H9 (cell line): ENCODE data around the gene SMIM12. TPM values are rescaled to one million over a fixed set of nuclear protein-coding genes. Genes with fewer than 3 reads are reported as not detected.
A peak's percentile ranks its signal among the peaks of the same experiment; 100 is the strongest.

Source experiments
- DNase-seq: peaks from one replicate; pipeline ENCODE4 v3.0.0-alpha.2; 2017
- H2AFZ ChIP-seq: one replicate; pipeline ENCODE4 v1.6.1; 2013; ENCODE audit warnings: mild to moderate bottlenecking, low read length, control low read depth, moderate library complexity
- H2AK5ac ChIP-seq: 2 replicates; pipeline ENCODE4 v1.6.1; 2013; ENCODE audit warnings: low read length, control low read depth, mixed read lengths; ENCODE audit not compliant: insufficient read length
- H2BK120ac ChIP-seq: one replicate; pipeline ENCODE4 v1.6.1; 2013; ENCODE audit warnings: low read depth, mild to moderate bottlenecking, low read length, control low read depth, inconsistent platforms; ENCODE audit not compliant: poor library complexity, severe bottlenecking
- H2BK12ac ChIP-seq: 2 replicates; pipeline ENCODE4 v1.6.1; 2013; ENCODE audit warnings: low read length, control low read depth, mixed read lengths, low read depth; ENCODE audit not compliant: insufficient read length
- H2BK15ac ChIP-seq: 2 replicates; pipeline ENCODE4 v1.6.1; 2013; ENCODE audit warnings: low read depth, low read length, control low read depth
- H2BK20ac ChIP-seq: one replicate; pipeline ENCODE4 v1.6.1; 2013; ENCODE audit warnings: low read depth, mild to moderate bottlenecking, low read length, control low read depth, inconsistent platforms; ENCODE audit not compliant: poor library complexity, severe bottlenecking
- H2BK5ac ChIP-seq: 2 replicates; pipeline ENCODE4 v1.6.1; 2013; ENCODE audit warnings: low read length, control low read depth, mixed read lengths; ENCODE audit not compliant: insufficient read length
- H3K14ac ChIP-seq: 2 replicates; pipeline ENCODE4 v1.6.1; 2013; ENCODE audit warnings: low read length, control low read depth; ENCODE audit not compliant: insufficient read depth
- H3K18ac ChIP-seq: 2 replicates; pipeline ENCODE4 v1.6.1; 2013; ENCODE audit warnings: low read depth, mild to moderate bottlenecking, mixed read lengths, low read length, control low read depth; ENCODE audit not compliant: insufficient read length
- H3K23ac ChIP-seq: 2 replicates; pipeline ENCODE4 v1.6.1; 2013; ENCODE audit warnings: low read length, control low read depth, mixed read lengths, low read depth; ENCODE audit not compliant: insufficient read length
- H3K23me2 ChIP-seq: 2 replicates; pipeline ENCODE4 v1.6.1; 2013; ENCODE audit warnings: low read depth, mild to moderate bottlenecking, mixed read lengths, low read length, control low read depth; ENCODE audit not compliant: insufficient read length, poor library complexity, severe bottlenecking
- H3K27ac ChIP-seq: 2 replicates; pipeline ENCODE4 v1.5.1; 2013; ENCODE audit warnings: low read length, control low read depth, mixed read lengths, low read depth; ENCODE audit not compliant: insufficient read length
- H3K27me3 ChIP-seq: 2 replicates; pipeline ENCODE4 v1.6.1; 2013; ENCODE audit warnings: low read length, control low read depth, inconsistent platforms; ENCODE audit not compliant: insufficient read depth
- H3K4ac ChIP-seq: 2 replicates; pipeline ENCODE4 v1.6.1; 2013; ENCODE audit warnings: low read depth, mild to moderate bottlenecking, control low read depth, inconsistent platforms, low read length, moderate library complexity
- H3K4me1 ChIP-seq: 2 replicates; pipeline ENCODE4 v1.6.1; 2013; ENCODE audit warnings: low read length, control low read depth, inconsistent platforms; ENCODE audit not compliant: insufficient read depth
- H3K4me2 ChIP-seq: 2 replicates; pipeline ENCODE4 v1.6.1; 2013; ENCODE audit warnings: low read length, control low read depth, mixed read lengths; ENCODE audit not compliant: insufficient read length, insufficient read depth
- H3K56ac ChIP-seq: 2 replicates; pipeline ENCODE4 v1.6.1; 2013; ENCODE audit warnings: low read depth, mild to moderate bottlenecking, mixed read lengths, low read length, control low read depth; ENCODE audit not compliant: insufficient read length
- H3K79me1 ChIP-seq: 2 replicates; pipeline ENCODE4 v1.6.1; 2013; ENCODE audit warnings: low read depth, mild to moderate bottlenecking, moderate library complexity, low read length, control low read depth, inconsistent platforms; ENCODE audit not compliant: insufficient read depth, poor library complexity, severe bottlenecking
- H3K79me2 ChIP-seq: 2 replicates; pipeline ENCODE4 v1.6.1; 2013; ENCODE audit warnings: low read length, control low read depth, inconsistent platforms; ENCODE audit not compliant: insufficient read depth
- H3K9ac ChIP-seq: 2 replicates; pipeline ENCODE4 v1.6.1; 2013; ENCODE audit warnings: low read length, control low read depth, mixed read lengths; ENCODE audit not compliant: insufficient read length; ENCODE audit errors: extremely low read depth
- H3K9me3 ChIP-seq: one replicate; pipeline ENCODE4 v1.6.1; 2013; ENCODE audit warnings: low read depth, low read length, inconsistent platforms; ENCODE audit not compliant: control insufficient read depth
- H3T11ph ChIP-seq: one replicate; pipeline ENCODE4 v1.6.1; 2013; ENCODE audit warnings: mild to moderate bottlenecking, low read length, control low read depth, inconsistent platforms
- H4K20me1 ChIP-seq: one replicate; pipeline ENCODE4 v1.6.1; 2013; ENCODE audit not compliant: control insufficient read depth, insufficient read length, insufficient read depth
- H4K5ac ChIP-seq: 2 replicates; pipeline ENCODE4 v1.6.1; 2013; ENCODE audit warnings: low read depth, mild to moderate bottlenecking, mixed read lengths, low read length, control low read depth; ENCODE audit not compliant: insufficient read length
- H4K8ac ChIP-seq: replicated peaks from 2 replicates; pipeline ENCODE4 v1.6.1; 2013; ENCODE audit warnings: low read length, control low read depth, mixed read lengths, low read depth; ENCODE audit not compliant: insufficient read length
- H4K91ac ChIP-seq: 2 replicates; pipeline ENCODE4 v1.6.1; 2013; ENCODE audit warnings: low read depth, mild to moderate bottlenecking, moderate library complexity, mixed read lengths, low read length, control low read depth; ENCODE audit not compliant: insufficient read length
- H3K27ac Mint-ChIP-seq, 3 experiments: 2 replicates in 2 of 3; 3 replicates in 1 of 3; pipeline ENCODE4 v1.8.0; 2020 to 2021; ENCODE audit warnings: mixed read lengths in 3 of 3, mild to moderate bottlenecking in 1 of 3, moderate library complexity in 1 of 3
- H3K27me3 Mint-ChIP-seq: 2 replicates; pipeline ENCODE4 v1.8.0; 2021; ENCODE audit warnings: low read depth, mild to moderate bottlenecking, moderate library complexity, mixed read lengths
- H3K36me3 Mint-ChIP-seq, 3 experiments: 2 replicates in 2 of 3; 3 replicates in 1 of 3; pipeline ENCODE4 v1.8.0; 2020 to 2021; ENCODE audit warnings: low read depth in 3 of 3, mixed read lengths in 3 of 3; ENCODE audit not compliant: insufficient read depth in 1 of 3
- H3K4me1 Mint-ChIP-seq, 2 experiments: 2 replicates each; pipeline ENCODE4 v1.8.0; 2020; ENCODE audit warnings: mixed read lengths in 2 of 2
- H3K4me3 Mint-ChIP-seq, 2 experiments: 2 replicates in 1 of 2; 3 replicates in 1 of 2; pipeline ENCODE4 v1.8.0; 2020 to 2021; ENCODE audit warnings: mild to moderate bottlenecking in 2 of 2, mixed read lengths in 2 of 2, moderate library complexity in 1 of 2
- H3K9me3 Mint-ChIP-seq, 2 experiments: 2 replicates in 1 of 2; 3 replicates in 1 of 2; pipeline ENCODE4 v1.8.0; 2020; ENCODE audit warnings: mild to moderate bottlenecking in 2 of 2, mixed read lengths in 2 of 2, moderate library complexity in 1 of 2
- CTCF ChIP-seq: fragments of 200-600 bp; sonication (generic); conservative IDR thresholded peaks from 3 replicates; pipeline ENCODE4 v1.8.0; 2021; ENCODE audit warnings: antibody characterized with exemption, mild to moderate bottlenecking
- WGBS: extraction: QIAGEN DNeasy Blood & Tissue Kit; methylation state at CpG from one replicate; pipeline ENCODE4 v1.1.7; 2013; ENCODE audit warnings: missing lambda C conversion rate, low lambda C conversion rate, mixed read lengths; ENCODE audit not compliant: insufficient read length; ENCODE audit errors: extremely low coverage; 5-methylcytosine and 5-hydroxymethylcytosine counted together
- total RNA-seq: library from RNA; stranded (reverse); gene quantifications from 2 replicates; pipeline ENCODE4 v1.2.1, GENCODE V29; 2021

The SMIM12 gene
- total RNA-seq, 1 experiment from 2014 or later, result 40.9 TPM

GRCh38 chr1:34839526-34840305 lies 19.8 kb downstream of the SMIM12 start:
- H4K8ac ChIP-seq, result no peak overlapping the region
- H3K79me2 ChIP-seq, result no peaks in the 10 kb centered on the region
- no peak overlapping the region for H2AK5ac ChIP-seq
- H2AFZ ChIP-seq, result no peak overlapping the region
- no peak overlapping the region for H4K91ac ChIP-seq
- no peak overlapping the region for H2BK15ac ChIP-seq
- no peak overlapping the region for H3K9ac ChIP-seq
- no peak for TF ChIP-seq CTCF
- no peak overlapping the region for H3K4ac ChIP-seq
- H2BK20ac ChIP-seq, result no peak overlapping the region
- no peak overlapping the region for H3K27ac ChIP-seq
- H3K27me3 ChIP-seq, result no peaks in the 10 kb centered on the region; the same call in 1 of the 2 replicates
- no peaks in the 10 kb centered on the region for H4K20me1 ChIP-seq
- peak; percentile 10 for DNase-seq
- Mint-ChIP-seq H3K4me3 (no peak overlapping the region), H3K36me3 (no peaks in the 10 kb centered on the region), H3K27ac (no peak overlapping the region), H3K9me3 (no peaks in the 10 kb centered on the region), H3K4me1 (peaks cover 21 to 29% of the 10 kb centered on the region in 2 experiments), H3K27me3 (no peaks in the 10 kb centered on the region; the same call in 1 of the 2 replicates)
- no peak overlapping the region for H3K14ac ChIP-seq
- no peak overlapping the region for H4K5ac ChIP-seq
- no peaks in the 10 kb centered on the region for H3K9me3 ChIP-seq
- H3K23me2 ChIP-seq, result no peaks in the 10 kb centered on the region
- H3K56ac ChIP-seq, result no peak overlapping the region
- no peak overlapping the region for H2BK5ac ChIP-seq
- no peaks in the 10 kb centered on the region for H3K79me1 ChIP-seq
- no peak overlapping the region for H3T11ph ChIP-seq
- no peak overlapping the region for H3K4me2 ChIP-seq
- no peak overlapping the region for H2BK120ac ChIP-seq
- peaks cover 4% of the 10 kb centered on the region; the same call in 1 of the 2 replicates for H3K4me1 ChIP-seq
- whole genome bisulfite sequencing, result no CpG with 5 or more reads among the region's 14 CpGs
- no peak overlapping the region for H3K23ac ChIP-seq
- no peak overlapping the region for H3K18ac ChIP-seq
- H2BK12ac ChIP-seq, result no peak overlapping the region
